Esophagus mucosa (tissue), 1 donor: Measurements from ENCODE around the gene OR4D2. TPM values are rescaled to one million over a fixed set of nuclear protein-coding genes. Genes with fewer than 3 reads are reported as not detected.
A peak's percentile ranks its signal among the peaks of the same experiment; 100 is the strongest.

Experiments
- ATAC-seq: fragments of 200-7000 bp; cut with Tn5 transposase; one replicate; pipeline ENCODE4 v1.9.1; 2020
- total RNA-seq: library from RNA; stranded (reverse); gene quantifications from one replicate; pipeline ENCODE4 v1.2.4, GENCODE V29; 2023
- donor health status: DM: yes; HTN: yes; CAD: no.

OR4D2 gene
- total RNA-seq, 1 donor from 2014 or later: not detected

DNA sequence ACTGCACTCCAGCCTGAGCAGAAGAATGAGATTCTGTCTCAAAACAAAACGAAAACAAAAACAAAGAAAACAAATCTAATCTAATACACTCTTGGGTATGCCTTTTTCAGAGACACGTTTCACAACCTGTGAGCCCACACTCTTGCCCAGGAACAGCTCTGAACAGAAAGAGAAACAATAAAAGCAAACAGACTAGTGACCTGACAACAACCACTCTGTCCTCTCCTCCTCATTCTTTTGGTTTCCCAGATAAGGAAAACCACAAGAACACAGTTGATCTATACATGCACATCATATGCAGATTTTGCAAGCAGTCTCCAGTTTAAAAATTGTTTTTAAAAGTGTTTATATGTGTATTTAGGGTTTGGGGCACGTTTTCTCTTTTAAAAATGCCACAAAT, 51.0 kb downstream of the OR4D2 start:
- ATAC-seq: no peak

DNA sequence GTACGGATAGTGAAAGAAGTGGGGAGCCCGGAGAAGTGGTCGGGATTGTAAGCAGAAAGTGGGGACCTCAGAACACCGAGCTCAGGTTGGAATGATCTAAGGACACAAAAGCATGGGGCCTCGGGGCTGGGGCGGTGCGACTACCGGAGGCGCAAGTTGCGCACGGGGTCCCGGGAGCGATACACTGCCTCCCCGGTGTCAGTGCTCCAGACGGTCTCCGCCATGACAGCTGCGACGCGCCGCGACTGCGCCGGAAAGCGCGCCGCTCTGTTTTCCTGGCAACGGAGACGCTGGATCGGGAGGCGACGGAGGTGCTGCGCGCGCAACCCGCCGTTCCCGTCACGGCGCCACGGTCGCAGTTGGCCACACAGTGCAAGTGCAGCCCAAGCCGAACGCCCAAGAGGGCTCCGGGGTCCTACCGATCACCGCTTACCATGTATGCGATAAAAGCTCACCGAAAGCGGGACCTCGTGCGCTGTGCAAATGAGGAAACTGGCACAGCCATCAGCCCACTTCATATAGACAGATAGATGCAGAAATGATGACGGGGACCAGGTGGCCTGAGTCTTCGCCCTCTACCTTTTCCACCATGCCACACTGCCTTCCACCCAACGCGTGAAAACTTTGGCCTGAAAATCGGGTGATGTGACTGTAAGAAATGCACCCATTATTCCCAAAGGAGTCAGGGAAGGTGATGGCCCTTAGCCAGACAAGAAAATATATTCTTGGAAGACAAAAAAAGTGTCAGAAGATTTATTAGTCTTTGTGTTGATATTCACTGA, 52.4 kb downstream of the OR4D2 start, which contains the start of gene MKS1:
MKS1 (minus strand) TSS at position 249 of the 782 bp plus-strand sequence; CDS start at position 224, 25 bp downstream.
- ATAC-seq: peak; percentile 99

DNA sequence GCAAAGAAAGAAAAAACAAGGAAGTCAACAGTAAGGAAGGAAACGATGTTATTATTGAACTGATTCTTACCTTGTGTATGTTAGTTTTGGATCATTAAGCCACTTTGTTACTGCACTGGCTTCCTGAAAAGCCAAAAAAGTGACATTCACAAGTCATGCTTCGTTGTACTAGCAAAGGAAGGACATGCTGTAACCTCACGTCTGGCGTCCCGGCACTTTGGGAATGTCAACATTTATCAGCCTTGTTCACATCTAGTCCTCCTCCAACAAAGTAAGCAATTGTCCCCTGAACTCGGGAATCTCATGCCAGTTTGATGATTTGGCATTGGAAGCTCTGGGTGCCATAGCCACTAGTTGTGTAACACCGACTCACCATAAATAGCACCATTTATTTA, 53.0 kb downstream of the OR4D2 start:
- ATAC-seq: no peak

Other genes with a start within 250 kb of the OR4D2 start
- gene CUEDC1, start 211.6 kb upstream of the OR4D2 start, total RNA-seq: 23.8 TPM
- gene VEZF1, start 178.7 kb upstream of the OR4D2 start, total RNA-seq: 22.2 TPM
- gene SRSF1, start 159.7 kb upstream of the OR4D2 start, total RNA-seq: 129 TPM
- gene DYNLL2, start 83.6 kb upstream of the OR4D2 start, total RNA-seq: 18.6 TPM
- gene OR4D1, start 18.6 kb upstream of the OR4D2 start, total RNA-seq: not detected
- not detected for gene EPX, start 25.7 kb downstream of the OR4D2 start, total RNA-seq
- gene MKS1, start 52.3 kb downstream of the OR4D2 start, total RNA-seq: 13.6 TPM
- 0.44 TPM for gene LPO, start 71.6 kb downstream of the OR4D2 start, total RNA-seq
- not detected for gene MPO, start 114.0 kb downstream of the OR4D2 start, total RNA-seq
- 2.6 TPM for gene TSPOAP1, start 161.8 kb downstream of the OR4D2 start, total RNA-seq
- gene SUPT4H1, start 185.2 kb downstream of the OR4D2 start, total RNA-seq: 58.3 TPM